H1 (cell line): ENCODE measurements around the gene CTNND2. TPM values are rescaled to one million over a fixed set of nuclear protein-coding genes. Genes with fewer than 3 reads are reported as not detected.

ENCODE experiments used
- CTCF ChIA-PET: fragments of 300-600 bp; sonication (Branson Sonifier 250); formaldehyde crosslinking; loops from one replicate; lab custom pipeline; 2021; ENCODE audit not compliant: partially characterized antibody; lab: Charles Lee
- POLR2A ChIA-PET: fragments of 300-600 bp; sonication (Branson Sonifier 250); formaldehyde crosslinking; loops from one replicate; lab custom pipeline; 2021; ENCODE audit warnings: inconsistent platforms; ENCODE audit not compliant: partially characterized antibody; lab: Charles Lee
- DNase-seq, 2 experiments: peaks; one replicate each; pipeline versions ENCODE4 v3.0.0 to v3.0.0-alpha.2; 2010 to 2022; ENCODE audit warnings: low spot score in 2 of 2, low read depth in 1 of 2, mixed read lengths in 1 of 2
- FAIRE-seq: peaks from 2 replicates; lab custom pipeline; 2011; peaks lifted over from hg19 to GRCh38; lab: Jason Lieb, UNC
- H2AFZ ChIP-seq: 2 replicates; pipeline ENCODE4 v1.8.1; 2012; ENCODE audit warnings: low read length, inconsistent platforms
- H2AK5ac ChIP-seq: 2 replicates; pipeline ENCODE4 v1.6.1; 2013; ENCODE audit warnings: low read depth, low read length
- H2BK120ac ChIP-seq: replicated peaks from 2 replicates; pipeline ENCODE3; 2013; ENCODE audit warnings: low read depth, low read length, inconsistent platforms
- H2BK12ac ChIP-seq: 2 replicates; pipeline ENCODE4 v1.6.1; 2013; ENCODE audit warnings: low read depth, low read length
- H2BK15ac ChIP-seq: 2 replicates; pipeline ENCODE4 v1.6.1; 2013; ENCODE audit warnings: low read length
- H2BK20ac ChIP-seq: 2 replicates; pipeline ENCODE4 v1.6.1; 2013; ENCODE audit warnings: low read length
- H2BK5ac ChIP-seq: 2 replicates; pipeline ENCODE4 v1.6.1; 2013; ENCODE audit warnings: low read depth, low read length
- H3K14ac ChIP-seq: 2 replicates; pipeline ENCODE4 v1.6.1; 2013; ENCODE audit warnings: inconsistent platforms; ENCODE audit not compliant: insufficient read length
- H3K18ac ChIP-seq: 2 replicates; pipeline ENCODE4 v1.6.1; 2013; ENCODE audit warnings: low read length; ENCODE audit errors: extremely low read depth
- H3K23ac ChIP-seq: 2 replicates; pipeline ENCODE4 v1.6.1; 2013; ENCODE audit warnings: inconsistent platforms; ENCODE audit not compliant: insufficient read length
- H3K23me2 ChIP-seq: 2 replicates; pipeline ENCODE4 v1.6.1; 2013; ENCODE audit warnings: low read depth, low read length
- H3K27ac ChIP-seq: 2 replicates; pipeline ENCODE4 v1.6.1; 2011; ENCODE audit warnings: low read depth, low read length, inconsistent platforms
- H3K27me3 ChIP-seq, 4 experiments: replicated peaks in 1 of 4; 1 replicate in 1 of 4; 2 replicates in 3 of 4; pipeline versions ENCODE4 v1.6.1 to v1.8.1; 2011 to 2013; ENCODE audit warnings: low read length in 3 of 4, mild to moderate bottlenecking in 3 of 4, inconsistent platforms in 2 of 4, mixed read lengths in 2 of 4, moderate library complexity in 1 of 4; ENCODE audit not compliant: control insufficient read depth in 3 of 4, insufficient read depth in 3 of 4; ENCODE audit errors: extremely low read depth in 1 of 4
- H3K36me3 ChIP-seq, 4 experiments: 2 replicates each; pipeline versions ENCODE4 v1.6.1 to v1.8.1; 2011 to 2013; ENCODE audit warnings: mild to moderate bottlenecking in 4 of 4, low read length in 3 of 4, moderate library complexity in 2 of 4, control low read depth in 1 of 4, inconsistent platforms in 1 of 4; ENCODE audit not compliant: insufficient read depth in 4 of 4, control insufficient read depth in 2 of 4
- H3K4ac ChIP-seq: replicated peaks from 2 replicates; pipeline ENCODE3; 2013; ENCODE audit warnings: low read length, low read depth, mixed read lengths, inconsistent platforms; ENCODE audit not compliant: insufficient read length
- H3K4me1 ChIP-seq, 4 experiments: replicated peaks in 1 of 4; 1 replicate in 1 of 4; 2 replicates in 3 of 4; pipeline versions ENCODE4 v1.6.1 to v1.8.1; 2011 to 2013; ENCODE audit warnings: low read length in 3 of 4, inconsistent platforms in 2 of 4, mixed read lengths in 1 of 4; ENCODE audit not compliant: insufficient read depth in 4 of 4, control insufficient read depth in 3 of 4
- H3K4me2 ChIP-seq, 2 experiments: 2 replicates each; pipeline versions ENCODE4 v1.6.1 to v1.8.1; 2011 to 2013; ENCODE audit warnings: low read depth in 2 of 2, low read length in 2 of 2, control low read depth in 1 of 2, inconsistent platforms in 1 of 2, mild to moderate bottlenecking in 1 of 2; ENCODE audit not compliant: insufficient read depth in 1 of 2
- H3K4me3 ChIP-seq, 4 experiments: fragments of 200-600, 300-600 bp in 1 of 4; sonication (generic), shearing (Covaris generic), sonication (Bioruptor Twin) in 1 of 4; 2 replicates each; pipeline versions ENCODE4 v1.5.1 to v1.8.1; 2011 to 2016; ENCODE audit warnings: low read length in 4 of 4, low read depth in 3 of 4, control low read depth in 2 of 4, inconsistent platforms in 2 of 4, mild to moderate bottlenecking in 2 of 4, mixed read lengths in 1 of 4, moderate library complexity in 1 of 4; ENCODE audit not compliant: insufficient read depth in 2 of 4; ENCODE audit errors: extremely low read depth in 1 of 4
- H3K56ac ChIP-seq: replicated peaks from 2 replicates; pipeline ENCODE3; 2013; ENCODE audit warnings: low read depth, mild to moderate bottlenecking, mixed read lengths, low read length, inconsistent platforms; ENCODE audit not compliant: insufficient read length
- H3K79me1 ChIP-seq: 2 replicates; pipeline ENCODE4 v1.6.1; 2013; ENCODE audit warnings: low read depth, low read length, control low read depth
- H3K79me2 ChIP-seq, 2 experiments: 2 replicates each; pipeline versions ENCODE4 v1.6.1 to v1.8.1; 2012 to 2013; ENCODE audit warnings: low read length in 2 of 2, mild to moderate bottlenecking in 2 of 2, inconsistent platforms in 1 of 2; ENCODE audit not compliant: insufficient read depth in 2 of 2, control insufficient read depth in 1 of 2
- H3K9ac ChIP-seq, 4 experiments: replicated peaks in 1 of 4; 1 replicate in 1 of 4; 2 replicates in 3 of 4; pipeline versions ENCODE4 v1.6.1 to v1.8.1; 2011 to 2013; ENCODE audit warnings: low read depth in 3 of 4, low read length in 3 of 4, control low read depth in 2 of 4, mild to moderate bottlenecking in 2 of 4, moderate library complexity in 2 of 4, inconsistent platforms in 1 of 4; ENCODE audit errors: extremely low read depth in 1 of 4
- H3K9me3 ChIP-seq, 2 experiments: 2 replicates each; pipeline versions ENCODE4 v1.6.1 to v1.8.1; 2012 to 2013; ENCODE audit warnings: mild to moderate bottlenecking in 2 of 2, moderate library complexity in 2 of 2, control low read depth in 1 of 2, inconsistent platforms in 1 of 2, low read depth in 1 of 2, low read length in 1 of 2, mixed read lengths in 1 of 2; ENCODE audit not compliant: insufficient read depth in 2 of 2
- H4K20me1 ChIP-seq, 2 experiments: replicated peaks in 1 of 2; 2 replicates each; pipeline versions ENCODE3 to v1.8.1; 2011 to 2013; ENCODE audit warnings: inconsistent platforms in 2 of 2, low read length in 2 of 2, mild to moderate bottlenecking in 1 of 2; ENCODE audit not compliant: insufficient read depth in 2 of 2, control insufficient read depth in 1 of 2
- H4K5ac ChIP-seq: 2 replicates; pipeline ENCODE4 v1.6.1; 2013; ENCODE audit warnings: low read length, low read depth, mixed read lengths, inconsistent platforms; ENCODE audit not compliant: insufficient read length
- H4K8ac ChIP-seq: 2 replicates; pipeline ENCODE4 v1.8.0; 2013; ENCODE audit warnings: mild to moderate bottlenecking, moderate library complexity, low read length, inconsistent platforms; ENCODE audit not compliant: insufficient read depth; ENCODE audit errors: extremely low read depth
- H4K91ac ChIP-seq: replicated peaks from 2 replicates; pipeline ENCODE3; 2013; ENCODE audit warnings: low read length, mixed read lengths, inconsistent platforms; ENCODE audit not compliant: insufficient read length
- ATF2 ChIP-seq: IDR thresholded peaks from 2 replicates; pipeline ENCODE4 v1.6.1; 2012; ENCODE audit warnings: low read length, inconsistent platforms
- BCL11A ChIP-seq, 2 experiments: IDR thresholded peaks; one replicate each; pipeline ENCODE4 v1.6.1; 2011; ENCODE audit warnings: low read depth in 2 of 2, low read length in 2 of 2, mild to moderate bottlenecking in 2 of 2
- BRCA1 ChIP-seq: IDR thresholded peaks from 2 replicates; pipeline ENCODE4 v1.6.1; 2012; ENCODE audit warnings: low read depth, low read length, improper control_type of control experiment
- CBX8 ChIP-seq: fragments of 300-800, 300-1000 bp; sonication (generic); IDR thresholded peaks from 2 replicates; pipeline ENCODE4 v1.7.1; 2016; ENCODE audit warnings: low read depth, low read length, borderline replicate concordance
- CREB1 ChIP-seq: IDR thresholded peaks from 2 replicates; pipeline ENCODE4 v1.6.1; 2012; ENCODE audit warnings: inconsistent platforms
- CTCF ChIP-seq, 3 experiments: IDR thresholded peaks; 1 replicate in 2 of 3; 2 replicates in 1 of 3; pipeline versions ENCODE4 v1.5.1 to v1.6.1; 2011; ENCODE audit warnings: low read length in 3 of 3, mild to moderate bottlenecking in 3 of 3, inconsistent platforms in 2 of 3, low read depth in 1 of 3, moderate library complexity in 1 of 3; ENCODE audit not compliant: insufficient read depth in 1 of 3; ENCODE audit errors: control extremely low read depth in 1 of 3
- JUN ChIP-seq: IDR thresholded peaks from 2 replicates; pipeline ENCODE4 v1.6.1; 2011; ENCODE audit warnings: low read depth, mild to moderate bottlenecking, improper control_type of control experiment, low read length
- JUND ChIP-seq: IDR thresholded peaks from 2 replicates; pipeline ENCODE4 v1.6.1; 2011; ENCODE audit warnings: mild to moderate bottlenecking, improper control_type of control experiment, low read length
- RAD21 ChIP-seq, 2 experiments: IDR thresholded peaks in 1 of 2; conservative IDR thresholded peaks in 1 of 2; 2 replicates each; pipeline ENCODE4 v1.6.1; 2011; ENCODE audit warnings: low read depth in 2 of 2, low read length in 2 of 2, improper control_type of control experiment in 1 of 2, inconsistent platforms in 1 of 2, mild to moderate bottlenecking in 1 of 2, moderate library complexity in 1 of 2
- SP4 ChIP-seq: IDR thresholded peaks from 2 replicates; pipeline ENCODE4 v1.6.1; 2012; ENCODE audit warnings: low read length, inconsistent platforms
- TBP ChIP-seq: IDR thresholded peaks from 2 replicates; pipeline ENCODE4 v1.6.1; 2011; ENCODE audit warnings: low read depth, low read length, improper control_type of control experiment
- WGBS, 2 experiments: shearing (Covaris generic) in 1 of 2; methylation state at CpG; one replicate each; pipeline versions ENCODE4 v1.1.6 to v1.1.7; 2013 to 2015; ENCODE audit warnings: low lambda C conversion rate in 2 of 2, mixed read lengths in 2 of 2, inconsistent platforms in 1 of 2, low coverage in 1 of 2, missing lambda C conversion rate in 1 of 2; ENCODE audit not compliant: insufficient replicate concordance in 2 of 2, insufficient coverage in 1 of 2, insufficient read length in 1 of 2; ENCODE audit errors: extremely low coverage in 1 of 2, missing lambda C conversion rate in 1 of 2; 5-methylcytosine and 5-hydroxymethylcytosine counted together
- polyA plus RNA-seq, 7 experiments: library from polyadenylated mRNA; depleted of rRNA in 3 of 7; stranded (reverse) in 5 of 7; unstranded in 2 of 7; fragments of >200 nt in 5 of 7; fragments of 200-250 nt in 2 of 7; gene quantifications; 1 replicate in 5 of 7; 2 replicates in 1 of 7; 4 replicates in 1 of 7; pipeline versions ENCODE4 v1.2.1 to v1.2.3, GENCODE V29; 2011 to 2013; ENCODE audit warnings: missing spikeins in 2 of 7, mixed read lengths in 2 of 7
- total RNA-seq: library from RNA; stranded (reverse); fragmentation: NEBNext Ultra II Directional; extraction: Animal tissue kit (Norgen Biotek cat#: 25700); gene quantifications from 2 replicates; pipeline ENCODE4 v1.2.1, GENCODE V29; 2021

CTNND2 gene
- total and polyA plus RNA-seq, 2 of the 8 experiments (the other 6 are each of a cell fraction or from before 2014, with no cell fraction given) = 7.4 to 14.2 TPM

DNA sequence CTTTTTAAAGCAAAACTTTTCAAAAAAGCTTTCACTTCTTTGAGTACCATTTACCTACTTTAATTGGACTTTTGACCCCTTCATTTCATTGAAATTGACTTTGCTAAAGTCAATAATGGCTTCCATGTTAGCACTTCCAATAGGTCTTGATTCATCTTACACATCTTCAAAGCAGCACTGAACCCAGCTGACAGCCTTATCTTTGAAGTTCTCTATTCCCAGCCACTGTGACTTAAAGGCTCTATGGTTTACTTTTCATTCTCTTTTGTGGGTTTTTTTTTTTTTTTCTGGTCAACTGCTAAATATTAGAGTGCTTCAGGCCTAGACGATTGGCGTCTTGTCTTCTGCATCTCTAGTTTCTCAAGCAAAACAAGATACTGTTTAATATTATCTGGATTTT is 385.0 kb downstream of the CTNND2 start:
- 89% methylated on average over 2 of the region's 2 CpGs; no CpG with 5 or more reads in 1 of the 2 experiments for WGBS, 2 experiments
- H3K79me2 ChIP-seq = no peaks in the 10 kb centered on the region
- no peak overlapping the region for H3K14ac ChIP-seq
- ChIA-PET POLR2A (no interaction called here), CTCF (no interaction called here)
- H3K4me3 ChIP-seq = no peak overlapping the region
- no peak overlapping the region for H2BK12ac ChIP-seq
- H2BK5ac ChIP-seq = no peak overlapping the region
- H3K4me1 ChIP-seq = peaks cover 0 to under 1% (median 0%) of the 10 kb centered on the region in 4 experiments; a peak in 2 of 7 replicates
- H4K8ac ChIP-seq = no peak overlapping the region
- H2AFZ ChIP-seq = no peak overlapping the region
- no peak overlapping the region for H3K27ac ChIP-seq
- H3K27me3 ChIP-seq = no peaks in the 10 kb centered on the region
- DNase-seq (no peak), FAIRE-seq (no peak)
- H2BK20ac ChIP-seq = no peak overlapping the region
- no peak overlapping the region for H3K56ac ChIP-seq
- no peak overlapping the region for H2BK15ac ChIP-seq
- no peak overlapping the region for H4K5ac ChIP-seq
- H3K9ac ChIP-seq = no peak overlapping the region
- no peaks in the 10 kb centered on the region for H3K9me3 ChIP-seq
- H3K79me1 ChIP-seq = no peaks in the 10 kb centered on the region
- no peak overlapping the region for H4K91ac ChIP-seq
- H3K23me2 ChIP-seq = no peaks in the 10 kb centered on the region
- no peak overlapping the region for H2BK120ac ChIP-seq
- no peak overlapping the region for H3K23ac ChIP-seq
- H4K20me1 ChIP-seq = no peaks in the 10 kb centered on the region
- no peak overlapping the region for H3K4ac ChIP-seq
- no peak overlapping the region for H2AK5ac ChIP-seq
- no peak overlapping the region for H3K4me2 ChIP-seq
- no peaks in the 10 kb centered on the region for H3K36me3 ChIP-seq
- no peak overlapping the region for H3K18ac ChIP-seq
- TF ChIP-seq CTCF (IDR thresholded peaks at IDR 0.05; ENCODE audit: control extremely low read depth in 1 of 3, insufficient read depth in 1 of 3, low read depth in 1 of 3, low read length in 3 of 3) (no peak), BRCA1 (no peak), CBX8 (no peak), JUN (no peak), RAD21 (IDR thresholded peaks at IDR 0.05 in 1 of 2, conservative IDR thresholded peaks at IDR 0.05 in 1 of 2; ENCODE audit: low read depth in 2 of 2, low read length in 2 of 2) (no peak), CREB1 (no peak), BCL11A (IDR thresholded peaks at IDR 0.05; ENCODE audit: low read depth in 2 of 2, low read length in 2 of 2) (no peak), TBP (no peak), JUND (no peak), ATF2 (no peak), SP4 (no peak)
